B cell (primary cell): Measurements from ENCODE around the gene CLEC10A. TPM values are rescaled to one million over a fixed set of nuclear protein-coding genes. Genes with fewer than 3 reads are reported as not detected.
A peak's percentile ranks its signal among the peaks of the same experiment; 100 is the strongest.
"Not testable (repeated sequence)": the region's sequence is repeated elsewhere in the genome, so short reads cannot be mapped to it uniquely, and the experiment has no call there.

Source experiments
- ATAC-seq: fragments of 200-7000 bp; cut with Tn5 transposase; one replicate; pipeline ENCODE4 v1.10.0; 2021; ENCODE audit warnings: low read depth, mild to moderate bottlenecking, moderate number of reproducible peaks, moderate library complexity
- CTCF ChIA-PET: fragments of 350-600 bp; sonication (Branson Sonifier 250); formaldehyde crosslinking; loops from one replicate; lab custom pipeline; 2021; ENCODE audit warnings: antibody characterized with exemption, inconsistent platforms; lab: Charles Lee
- POLR2A ChIA-PET: fragments of 350-600 bp; sonication (Branson Sonifier 250); formaldehyde crosslinking; loops from one replicate; lab custom pipeline; 2021; ENCODE audit warnings: antibody characterized with exemption; lab: Charles Lee
- DNase-seq: peaks from one replicate; pipeline ENCODE4 v3.0.0; 2013
- H2AFZ ChIP-seq: 2 replicates; pipeline ENCODE4 v1.6.1; 2012; ENCODE audit warnings: mild to moderate bottlenecking, low read depth, low read length; ENCODE audit not compliant: insufficient read depth, poor library complexity, severe bottlenecking
- H3K27ac ChIP-seq, 2 donors: 1 replicate in 1 of 2; 2 replicates in 1 of 2; pipeline ENCODE4 v1.5.1; 2012 to 2013; ENCODE audit warnings: low read length in 2 of 2, mild to moderate bottlenecking in 2 of 2, moderate library complexity in 1 of 2
- H3K27me3 ChIP-seq, 4 experiments: fragments of 200-600 bp in 1 of 4; sonication (generic) in 1 of 4; replicated peaks in 1 of 4; 1 replicate in 2 of 4; 2 replicates in 2 of 4; pipeline versions ENCODE4 v1.6.1 to v1.7.0; 2013 to 2016; ENCODE audit warnings: low read length in 3 of 4, mild to moderate bottlenecking in 2 of 4, mixed read lengths in 1 of 4, moderate library complexity in 1 of 4; ENCODE audit not compliant: insufficient read depth in 4 of 4, control insufficient read depth in 3 of 4; ENCODE audit errors: control extremely low read depth in 1 of 4
- H3K36me3 ChIP-seq, 2 experiments: replicated peaks in 1 of 2; 1 replicate in 1 of 2; 2 replicates in 1 of 2; pipeline versions ENCODE4 v1.6.1 to v1.7.1; 2013; ENCODE audit warnings: low read length in 1 of 2; ENCODE audit not compliant: insufficient read depth in 2 of 2, control insufficient read depth in 1 of 2; ENCODE audit errors: control extremely low read depth in 1 of 2, extremely low read depth in 1 of 2
- H3K4me1 ChIP-seq, 2 donors: fragments of 200-600 bp in 1 of 2; sonication (generic) in 1 of 2; 1 replicate in 1 of 2; 2 replicates in 1 of 2; pipeline versions ENCODE4 v1.5.1 to v1.6.1; 2013 to 2017; ENCODE audit warnings: low read length in 2 of 2; ENCODE audit not compliant: control insufficient read depth in 2 of 2, insufficient read depth in 2 of 2
- H3K4me2 ChIP-seq: replicated peaks from 2 replicates; pipeline ENCODE3; 2012; ENCODE audit warnings: mild to moderate bottlenecking, low read depth, low read length; ENCODE audit not compliant: poor library complexity, severe bottlenecking
- H3K4me3 ChIP-seq, 5 experiments: fragments of 200-600 bp in 1 of 5; sonication (generic) in 1 of 5; 1 replicate in 3 of 5; 2 replicates in 2 of 5; pipeline versions ENCODE4 v1.5.1 to v1.7.0; 2011 to 2016; ENCODE audit warnings: low read length in 4 of 5, mild to moderate bottlenecking in 4 of 5, low read depth in 2 of 5, control low read depth in 1 of 5, moderate library complexity in 1 of 5; ENCODE audit not compliant: insufficient read depth in 1 of 5; ENCODE audit errors: control extremely low read depth in 1 of 5, extremely low read depth in 1 of 5
- H3K79me2 ChIP-seq: fragments of 200-600 bp; sonication (generic); one replicate; pipeline ENCODE4 v1.6.0; 2016; ENCODE audit warnings: low read length; ENCODE audit not compliant: control insufficient read depth, insufficient read depth
- H3K9ac ChIP-seq: fragments of 200-600 bp; sonication (generic); 2 replicates; pipeline ENCODE4 v1.6.1; 2017; ENCODE audit warnings: mild to moderate bottlenecking, low read length, moderate library complexity
- H3K9me3 ChIP-seq, 3 donors: one replicate each; pipeline versions ENCODE4 v1.6.1 to v1.7.1; 2013; ENCODE audit warnings: low read length in 2 of 3; ENCODE audit not compliant: control insufficient read depth in 2 of 3, insufficient read depth in 1 of 3; ENCODE audit errors: control extremely low read depth in 1 of 3
- H4K20me1 ChIP-seq: 2 replicates; pipeline ENCODE4 v1.6.0; 2012; ENCODE audit warnings: mild to moderate bottlenecking, low read length; ENCODE audit not compliant: insufficient read depth, control insufficient read depth, poor library complexity, severe bottlenecking
- H3K27ac Mint-ChIP-seq: one replicate; pipeline ENCODE4 v1.8.0; 2021; ENCODE audit warnings: mixed read lengths
- H3K27me3 Mint-ChIP-seq: one replicate; pipeline ENCODE4 v1.8.0; 2021; ENCODE audit warnings: mixed read lengths
- H3K4me1 Mint-ChIP-seq: one replicate; pipeline ENCODE4 v1.8.0; 2021; ENCODE audit warnings: mixed read lengths
- H3K4me3 Mint-ChIP-seq: one replicate; pipeline ENCODE4 v1.8.0; 2021; ENCODE audit warnings: mixed read lengths
- H3K9me3 Mint-ChIP-seq: one replicate; pipeline ENCODE4 v1.8.0; 2022; ENCODE audit warnings: mixed read lengths; ENCODE audit not compliant: insufficient read depth
- WGBS: methylation state at CpG from one replicate; pipeline ENCODE4 v1.1.5; 2013; ENCODE audit warnings: missing lambda C conversion rate; ENCODE audit not compliant: insufficient coverage; 5-methylcytosine and 5-hydroxymethylcytosine counted together
- intact Hi-C: fragments of 100-400 bp; cut with micrococcal nuclease; formaldehyde crosslinking; loops from one replicate; pipeline ENCODE4 v1.10.0; 2022
- polyA plus RNA-seq: library from polyadenylated mRNA; depleted of rRNA; stranded (reverse); fragments of >200 nt; gene quantifications from 2 replicates; pipeline ENCODE4 v1.2.3, GENCODE V29; 2012
- total RNA-seq, 2 donors: library from RNA; stranded (reverse); fragments of 120-200 nt in 1 of 2; gene quantifications; 1 replicate in 1 of 2; 2 replicates in 1 of 2; pipeline versions ENCODE4 v1.2.3 to v1.2.4, GENCODE V29; 2013 to 2022

Gene CLEC10A
- total and polyA plus RNA-seq, 2 donors (not counting 1 experiment from before 2014, with no cell fraction given): 0.15 TPM; not detected in 1

- H3K9me3 ChIP-seq, H3K27ac Mint-ChIP-seq, H3K4me3 Mint-ChIP-seq, POLR2A ChIA-PET, H3K27ac ChIP-seq, H3K27me3 ChIP-seq, H3K36me3 ChIP-seq, ATAC-seq, intact Hi-C loops, H3K9me3 Mint-ChIP-seq, CTCF ChIA-PET, H3K4me2 ChIP-seq, H3K4me3 ChIP-seq, H3K79me2 ChIP-seq, H3K9ac ChIP-seq, H4K20me1 ChIP-seq, H2AFZ ChIP-seq: not testable (repeated sequence)
- Mint-ChIP-seq H3K27me3 (peaks cover 19% of the 10 kb centered on the region), H3K4me1 (peaks cover 31% of the 10 kb centered on the region)
- 97% methylated on average over 12 of the region's 28 CpGs for WGBS
- peak; percentile 31 for DNase-seq
- peaks cover 27 to 33% of the 10 kb centered on the region in 2 donors for H3K4me1 ChIP-seq
Observed at GRCh38 chr17:7091311-7092005, 11.4 kb upstream of the CLEC10A start.

GRCh38 chr17:7089570-7089969 lies 9.5 kb upstream of the CLEC10A start:
- H3K36me3 ChIP-seq, H3K27ac Mint-ChIP-seq, H2AFZ ChIP-seq, H4K20me1 ChIP-seq, H3K4me3 ChIP-seq, H3K9me3 Mint-ChIP-seq, CTCF ChIA-PET, DNase-seq, H3K4me3 Mint-ChIP-seq, H3K27ac ChIP-seq, H3K79me2 ChIP-seq, H3K4me2 ChIP-seq, H3K9ac ChIP-seq, POLR2A ChIA-PET, H3K9me3 ChIP-seq, ATAC-seq, intact Hi-C loops: not testable (repeated sequence)
- peaks cover 25% of the 10 kb centered on the region for H3K27me3 Mint-ChIP-seq
- peaks cover 13% of the 10 kb centered on the region for H3K4me1 Mint-ChIP-seq
- Histone ChIP-seq H3K4me1 (peaks cover 8 to 14% of the 10 kb centered on the region in 2 donors), H3K27me3 (peaks cover 0 to 14% (median 0%) of the 10 kb centered on the region in 4 experiments)
- 96% methylated on average over 5 of the region's 6 CpGs for WGBS

GRCh38 chr17:7088442-7088841 lies 8.4 kb upstream of the CLEC10A start:
- H3K27me3 Mint-ChIP-seq: peaks cover 34% of the 10 kb centered on the region
- H3K4me2 ChIP-seq, POLR2A ChIA-PET: not testable (repeated sequence)

More at GRCh38 chr17:7088442-7088841, 8.4 kb upstream of the CLEC10A start:
- H3K79me2 ChIP-seq, H4K20me1 ChIP-seq, H3K36me3 ChIP-seq, H3K4me1 ChIP-seq, H3K4me3 ChIP-seq, H3K27ac ChIP-seq, CTCF ChIA-PET, DNase-seq, H3K9ac ChIP-seq, ATAC-seq, H3K27ac Mint-ChIP-seq, H3K4me3 Mint-ChIP-seq, intact Hi-C loops, H3K9me3 ChIP-seq, H3K9me3 Mint-ChIP-seq, H3K4me1 Mint-ChIP-seq, H2AFZ ChIP-seq: not testable (repeated sequence)
- peaks cover 0 to 14% (median 4%) of the 10 kb centered on the region in 4 experiments for H3K27me3 ChIP-seq
- 94% methylated on average over 3 of the region's 4 CpGs for WGBS
